Central memory CD8-positive, alpha-beta T cell (primary cell): Measurements from ENCODE around the gene TRIM15.
"Not testable (repeated sequence)": the region's sequence is repeated elsewhere in the genome, so short reads cannot be mapped to it uniquely, and the experiment has no call there.

Experiments used
- ATAC-seq: fragments of 150-1000 bp; cut with Tn5 transposase; replicated peaks from 2 replicates; pipeline ENCODE4 v1.10.0; 2022; ENCODE audit warnings: mild to moderate bottlenecking, moderate FRiP score, moderate number of reproducible peaks; ENCODE audit not compliant: poor library complexity, severe bottlenecking; ENCODE audit errors: extremely low read depth
- DNase-seq, 2 donors: peaks; one replicate each; pipeline ENCODE4 v3.0.0; 2021; ENCODE audit warnings: low spot score in 2 of 2
- H3K27ac Mint-ChIP-seq: one replicate; pipeline ENCODE4 v1.8.0; 2022; ENCODE audit warnings: low read depth, mild to moderate bottlenecking, moderate library complexity, mixed read lengths
- H3K27me3 Mint-ChIP-seq: one replicate; pipeline ENCODE4 v1.8.0; 2022; ENCODE audit warnings: mixed read lengths
- H3K36me3 Mint-ChIP-seq: one replicate; pipeline ENCODE4 v1.8.0; 2022; ENCODE audit warnings: mild to moderate bottlenecking, moderate library complexity, mixed read lengths; ENCODE audit not compliant: insufficient read depth
- H3K4me1 Mint-ChIP-seq: one replicate; pipeline ENCODE4 v1.8.0; 2022; ENCODE audit warnings: mixed read lengths
- H3K4me3 Mint-ChIP-seq: one replicate; pipeline ENCODE4 v1.8.0; 2022; ENCODE audit warnings: mild to moderate bottlenecking, moderate library complexity, mixed read lengths
- H3K9me3 Mint-ChIP-seq: one replicate; pipeline ENCODE4 v1.8.0; 2022; ENCODE audit warnings: mixed read lengths

The TRIM15 gene

GRCh38 chr6:30216096-30216495 is 52.8 kb downstream of the TRIM15 start:
- Mint-ChIP-seq H3K9me3 (no peaks in the 10 kb centered on the region), H3K4me1 (peaks cover 50% of the 10 kb centered on the region), H3K36me3 (peaks cover 18% of the 10 kb centered on the region), H3K4me3 (peak overlapping the region; percentile 98), H3K27ac (no peak overlapping the region), H3K27me3 (no peaks in the 10 kb centered on the region)
- DNase-seq (no peak), ATAC-seq (no peak)

- no peak for ATAC-seq
- Mint-ChIP-seq H3K27me3 (no peaks in the 10 kb centered on the region), H3K9me3 (peaks cover 5% of the 10 kb centered on the region), H3K4me3 (no peak overlapping the region), H3K4me1 (peaks cover 21% of the 10 kb centered on the region), H3K36me3 (peaks cover 2% of the 10 kb centered on the region), H3K27ac (no peak overlapping the region)
- DNase-seq: peak in 1 of 2 donors; percentile 34
Measured at GRCh38 chr6:30219244-30219643, 55.9 kb downstream of the TRIM15 start.

GRCh38 chr6:30221395-30221794 is 58.0 kb downstream of the TRIM15 start:
- H3K4me3 Mint-ChIP-seq, DNase-seq, H3K4me1 Mint-ChIP-seq, H3K27me3 Mint-ChIP-seq, H3K9me3 Mint-ChIP-seq, H3K36me3 Mint-ChIP-seq, H3K27ac Mint-ChIP-seq, ATAC-seq: not testable (repeated sequence)

- not testable (repeated sequence) for H3K4me3 Mint-ChIP-seq, ATAC-seq, DNase-seq, H3K4me1 Mint-ChIP-seq, H3K36me3 Mint-ChIP-seq, H3K27me3 Mint-ChIP-seq, H3K9me3 Mint-ChIP-seq
- H3K27ac Mint-ChIP-seq: peak overlapping the region; percentile 32
Measured at GRCh38 chr6:30221956-30222355, 58.6 kb downstream of the TRIM15 start.
